Urinary bladder (tissue), 4 donors: ENCODE data around the gene NUP98. TPM values are rescaled to one million over a fixed set of nuclear protein-coding genes. Genes with fewer than 3 reads are reported as not detected.
A peak's percentile ranks its signal among the peaks of the same experiment; 100 is the strongest.
"Not testable (repeated sequence)": the region's sequence is repeated elsewhere in the genome, so short reads cannot be mapped to it uniquely, and the experiment has no call there.

Source experiments
- DNase-seq: peaks from one replicate; pipeline ENCODE4 v3.0.0-alpha.2; 2015; ENCODE audit errors: extremely low spot score
- H3K27ac ChIP-seq: one replicate; pipeline ENCODE4 v1.5.1; 2013; ENCODE audit warnings: low read depth, mild to moderate bottlenecking, moderate library complexity
- H3K36me3 ChIP-seq: one replicate; pipeline ENCODE4 v1.6.1; 2013; ENCODE audit warnings: mild to moderate bottlenecking, moderate library complexity; ENCODE audit not compliant: insufficient read depth
- H3K4me1 ChIP-seq: one replicate; pipeline ENCODE4 v1.6.1; 2013; ENCODE audit warnings: mild to moderate bottlenecking, moderate library complexity; ENCODE audit not compliant: insufficient read depth
- H3K4me3 ChIP-seq: one replicate; pipeline ENCODE4 v1.5.1; 2013; ENCODE audit warnings: low read depth, low read length
- WGBS: extraction: QIAGEN DNeasy Blood & Tissue Kit; methylation state at CpG from one replicate; pipeline ENCODE4 v1.1.7; 2013; 5-methylcytosine and 5-hydroxymethylcytosine counted together
- polyA plus RNA-seq: library from polyadenylated mRNA; stranded (reverse); fragments of 200-250 nt; gene quantifications from one replicate; pipeline ENCODE4 v1.2.3, GENCODE V29; 2013
- total RNA-seq: library from RNA; depleted of rRNA; stranded (reverse); fragments of >200 nt; gene quantifications from one replicate; pipeline ENCODE4 v1.2.3, GENCODE V29; 2014
- donor health status: healthy with polysubstance abuse.
- donor health status: healthy.

The NUP98 gene
- total and polyA plus RNA-seq, 2 donors: 41.8 to 105 TPM

GRCh38 chr11:3659595-3660515 is 137.5 kb downstream of the NUP98 start:
- H3K36me3 ChIP-seq: no peaks in the 10 kb centered on the region

GRCh38 chr11:3658252-3658651 is 139.1 kb downstream of the NUP98 start:
- Histone ChIP-seq H3K27ac (no peak overlapping the region), H3K4me1 (no peaks in the 10 kb centered on the region), H3K4me3 (no peak overlapping the region), H3K36me3 (no peaks in the 10 kb centered on the region)
- DNase-seq: no peak
- 89% methylated on average over 8 of the region's 8 CpGs for WGBS

More at GRCh38 chr11:3659595-3660515, 137.5 kb downstream of the NUP98 start:
- H3K27ac ChIP-seq: no peak overlapping the region
- WGBS: 91% methylated on average over 33 of the region's 33 CpGs
- no peaks in the 10 kb centered on the region for H3K4me1 ChIP-seq
- H3K4me3 ChIP-seq: no peak overlapping the region
- DNase-seq: no peak

DNA sequence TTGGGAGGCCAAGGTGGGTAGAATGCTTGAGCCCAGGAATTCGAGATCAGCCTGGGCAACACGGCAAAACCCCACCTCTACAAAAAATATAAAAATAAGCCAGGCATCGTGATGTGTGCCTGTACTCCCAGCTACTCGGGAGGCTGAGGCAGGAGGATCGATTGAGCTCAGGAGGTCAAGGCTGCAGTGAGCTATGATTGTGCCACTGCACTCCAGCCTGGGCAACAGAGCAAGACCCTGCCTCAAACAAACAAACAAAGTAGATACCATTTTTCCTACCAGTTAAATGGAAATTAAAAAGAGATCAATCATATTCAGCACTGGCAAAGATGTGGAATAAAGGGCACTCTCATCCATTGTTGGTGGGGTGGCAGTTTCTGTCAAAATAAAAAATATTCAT is 140.0 kb downstream of the NUP98 start:
- not testable (repeated sequence) for H3K36me3 ChIP-seq, H3K27ac ChIP-seq, DNase-seq, H3K4me3 ChIP-seq, H3K4me1 ChIP-seq
- 87% methylated on average over 5 of the region's 5 CpGs for WGBS

DNA sequence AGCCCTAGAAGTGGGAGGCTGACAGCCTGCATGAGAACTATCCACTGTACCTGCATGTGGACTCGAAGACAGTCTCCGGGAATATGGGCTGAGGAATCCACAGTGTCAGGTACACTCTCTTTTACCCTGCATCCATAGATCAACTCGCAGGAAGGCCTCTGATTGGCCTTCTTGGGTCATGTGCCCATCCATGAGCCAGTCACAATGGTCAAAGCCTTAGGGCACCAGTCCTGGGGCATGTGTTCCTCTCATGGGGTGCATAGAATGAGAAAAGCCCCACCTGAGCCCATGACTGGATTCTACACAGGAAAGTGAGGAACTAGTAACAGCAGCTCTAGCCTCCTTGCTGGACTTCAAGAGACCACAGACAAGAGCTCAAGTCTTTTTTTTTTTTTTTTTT is 141.8 kb downstream of the NUP98 start:
- H3K4me3 ChIP-seq: no peak overlapping the region
- DNase-seq: no peak
- WGBS: 95% methylated on average over 3 of the region's 3 CpGs
- no peaks in the 10 kb centered on the region for H3K36me3 ChIP-seq
- no peak overlapping the region for H3K27ac ChIP-seq
- no peaks in the 10 kb centered on the region for H3K4me1 ChIP-seq

DNA sequence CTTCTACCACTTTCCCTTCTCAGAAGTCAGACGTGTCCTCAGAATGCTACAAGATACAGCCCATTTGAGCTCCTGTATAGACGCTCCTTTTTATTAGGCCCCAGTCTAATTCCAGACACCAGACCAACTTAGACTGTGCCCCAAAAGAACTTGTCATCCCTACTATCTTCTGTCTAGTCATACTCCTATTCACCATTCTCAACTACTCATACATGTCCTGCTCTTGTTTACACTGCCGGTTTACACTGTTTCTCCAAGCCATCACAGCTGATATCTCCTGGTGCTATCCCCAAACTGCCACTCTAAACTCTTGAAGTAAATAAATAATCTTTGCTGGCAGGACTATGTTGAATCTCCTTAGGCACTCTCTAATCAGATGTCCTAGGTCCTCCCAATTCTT is 144.8 kb downstream of the NUP98 start:
- H3K4me1 ChIP-seq, H3K4me3 ChIP-seq, DNase-seq, H3K27ac ChIP-seq, H3K36me3 ChIP-seq: not testable (repeated sequence)
- WGBS: 74% methylated on average over 2 of the region's 3 CpGs

DNA sequence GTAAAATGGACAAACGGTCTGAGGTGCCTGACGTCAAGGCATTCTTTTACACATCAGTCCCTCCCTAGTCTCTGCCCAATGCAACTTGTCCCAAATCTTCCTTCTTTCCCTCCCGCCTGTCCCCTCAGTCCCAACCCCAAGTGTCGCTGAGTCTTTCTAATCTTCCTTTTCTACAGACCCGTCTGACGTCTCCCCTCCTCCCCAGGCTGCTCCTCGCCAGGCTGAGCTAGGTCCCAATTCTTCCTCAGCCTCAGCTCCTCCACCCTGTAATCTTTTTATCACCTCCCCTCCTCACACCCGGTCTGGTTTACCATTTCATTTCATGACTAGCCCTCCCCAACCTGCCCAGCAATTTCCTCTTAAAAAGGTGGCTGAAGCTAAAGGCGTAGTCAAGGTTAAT is 148.0 kb downstream of the NUP98 start:
- not testable (repeated sequence) for DNase-seq, H3K27ac ChIP-seq, H3K4me1 ChIP-seq, H3K36me3 ChIP-seq, H3K4me3 ChIP-seq
- 27% methylated on average over 9 of the region's 9 CpGs for WGBS

- not testable (repeated sequence) for DNase-seq, H3K4me3 ChIP-seq, H3K4me1 ChIP-seq, H3K27ac ChIP-seq, H3K36me3 ChIP-seq
- 73% methylated on average over 13 of the region's 13 CpGs for WGBS
Observed at GRCh38 chr11:3648843-3649242, 148.5 kb downstream of the NUP98 start.

DNA sequence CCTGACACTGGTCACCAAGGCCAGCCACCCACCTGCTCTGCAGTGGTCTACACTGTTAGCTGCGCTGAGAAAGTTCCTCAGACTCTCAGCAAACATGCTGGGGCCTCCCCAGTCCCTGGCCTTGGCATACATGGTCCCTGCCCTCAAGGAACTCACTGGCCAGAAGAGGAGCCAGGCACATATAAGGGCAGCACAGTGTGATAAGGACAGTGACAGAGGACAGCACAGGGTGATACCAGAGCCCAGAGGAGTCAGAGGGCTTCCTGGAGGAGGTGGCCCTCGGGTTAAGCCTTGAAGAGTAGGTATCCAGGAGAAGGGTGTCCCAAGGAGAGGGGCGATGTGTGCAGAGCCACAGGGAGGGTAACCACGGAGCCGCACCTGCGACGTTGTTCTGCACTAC is 151.8 kb downstream of the NUP98 start:
- Histone ChIP-seq H3K36me3 (no peaks in the 10 kb centered on the region), H3K27ac (no peak overlapping the region), H3K4me3 (no peak overlapping the region), H3K4me1 (no peaks in the 10 kb centered on the region)
- no peak for DNase-seq
- WGBS: 91% methylated on average over 7 of the region's 7 CpGs

GRCh38 chr11:3644817-3645235 is 152.5 kb downstream of the NUP98 start, which contains the start of gene ART1:
TSS of gene ART1 (plus strand) at chr11:3645128. CDS start at chr11:3659214, 14,086 bp downstream.
- Histone ChIP-seq H3K4me3 (no peak within 1 kb of the TSS), H3K4me1 (no peaks in the 10 kb centered on the region), H3K36me3 (no peaks in the 10 kb centered on the region), H3K27ac (no peak within 1 kb of the TSS)
- 78% methylated on average over 4 of the region's 4 CpGs for WGBS
- DNase-seq: no peak

- 31% methylated on average over 11 of the region's 11 CpGs for WGBS
- not testable (repeated sequence) for H3K4me1 ChIP-seq, DNase-seq, H3K27ac ChIP-seq, H3K4me3 ChIP-seq, H3K36me3 ChIP-seq
Observed at GRCh38 chr11:3643102-3643546, 154.2 kb downstream of the NUP98 start.

- Histone ChIP-seq H3K27ac (peak overlapping the region; percentile 11), H3K36me3 (no peaks in the 10 kb centered on the region), H3K4me3 (peak overlapping the region; percentile 42), H3K4me1 (no peaks in the 10 kb centered on the region)
- no peak for DNase-seq
- WGBS: under 1% methylated on average over 55 of the region's 55 CpGs
Observed at GRCh38 chr11:3642071-3642951, 155.0 kb downstream of the NUP98 start.

GRCh38 chr11:3641701-3642070 is 155.7 kb downstream of the NUP98 start, which contains the start of gene ART5:
TSS of gene ART5 (minus strand) at chr11:3641992. CDS start at chr11:3641862, 130 bp downstream.
- Histone ChIP-seq H3K4me1 (no peaks in the 10 kb centered on the region), H3K4me3 (peak within 1 kb of the TSS; percentile 42), H3K36me3 (no peaks in the 10 kb centered on the region), H3K27ac (peak within 1 kb of the TSS; percentile 11)
- WGBS: 9% methylated on average over 21 of the region's 21 CpGs
- DNase-seq: no peak

DNA sequence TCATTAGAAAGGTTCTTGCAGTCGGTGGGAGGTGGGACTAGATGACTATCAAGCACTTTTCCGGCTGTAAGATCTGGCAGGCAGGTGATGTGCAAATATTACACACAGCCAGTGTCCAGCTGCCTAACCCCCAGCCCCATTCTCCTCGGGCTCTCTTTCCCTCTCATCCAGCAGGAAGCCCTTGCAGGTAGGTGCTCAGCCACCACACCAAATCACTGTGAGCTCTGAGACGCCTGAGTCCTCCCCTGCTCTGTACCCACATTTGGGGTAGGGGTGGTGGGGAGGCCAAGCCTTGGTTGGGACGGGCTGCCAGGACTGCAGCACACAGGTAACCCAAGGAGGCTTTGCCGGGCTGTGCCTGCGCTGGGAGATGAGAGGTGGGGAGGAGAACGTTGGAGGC is 156.2 kb downstream of the NUP98 start:
- Histone ChIP-seq H3K4me1 (no peaks in the 10 kb centered on the region), H3K27ac (no peak overlapping the region), H3K4me3 (no peak overlapping the region), H3K36me3 (no peaks in the 10 kb centered on the region)
- DNase-seq: no peak
- 57% methylated on average over 8 of the region's 8 CpGs for WGBS
